Right lobe of liver (tissue), 6 donors: ENCODE measurements around the gene ILF2. TPM values are rescaled to one million over a fixed set of nuclear protein-coding genes. Genes with fewer than 3 reads are reported as not detected.

Source experiments
- ATAC-seq, 4 donors: fragments of 200-7000 bp; cut with Tn5 transposase; one replicate each; pipeline ENCODE4 v1.9.1; 2020; ENCODE audit warnings: mild to moderate bottlenecking in 4 of 4, moderate library complexity in 4 of 4
- DNase-seq, 3 donors: peaks; one replicate each; pipeline ENCODE4 v3.0.0-alpha.2; 2020
- H3K27ac ChIP-seq, 3 donors: fragments of 200-600 bp; one replicate each; pipeline ENCODE4 v1.8.0; 2022
- H3K27me3 ChIP-seq, 2 donors: fragments of 200-600 bp; one replicate each; pipeline ENCODE4 v1.8.0; 2022
- H3K36me3 ChIP-seq, 4 donors: fragments of 200-600 bp; sonication (generic) in 1 of 4; one replicate each; pipeline versions ENCODE4 v1.5.1 to v1.8.0; 2017 to 2022; ENCODE audit warnings: control low read depth in 1 of 4
- H3K4me1 ChIP-seq, 4 donors: fragments of 200-600 bp; sonication (generic) in 1 of 4; one replicate each; pipeline versions ENCODE4 v1.5.1 to v1.8.0; 2017 to 2022; ENCODE audit warnings: control low read depth in 1 of 4
- H3K4me3 ChIP-seq, 3 donors: fragments of 200-600 bp; one replicate each; pipeline ENCODE4 v1.8.0; 2022
- H3K9me3 ChIP-seq, 4 donors: fragments of 200-600 bp; sonication (generic) in 1 of 4; one replicate each; pipeline versions ENCODE4 v1.5.1 to v1.8.0; 2017 to 2022; ENCODE audit warnings: control low read depth in 1 of 4
- POLR2A ChIP-seq: fragments of 450-650 bp; IDR thresholded peaks from one replicate; pipeline ENCODE4 v1.6.1; 2017; ENCODE audit warnings: antibody characterized with exemption, mild to moderate bottlenecking
- WGBS: methylation state at CpG from one replicate; pipeline ENCODE4 v1.1.6; 2018; ENCODE audit warnings: low coverage, low lambda C conversion rate; ENCODE audit not compliant: insufficient coverage; ENCODE audit errors: missing lambda C conversion rate; 5-methylcytosine and 5-hydroxymethylcytosine counted together
- intact Hi-C, 2 donors: fragments of 100-400 bp; cut with DNase I; formaldehyde crosslinking; loops; one replicate each; pipeline versions ENCODE4 v1.11.2 to v1.14.1; 2022
- total RNA-seq, 6 experiments: library from RNA; depleted of rRNA in 2 of 6; stranded (reverse); fragments of >200 nt in 2 of 6; fragmentation: NEBNext Ultra II Directional in 3 of 6; extraction: Animal tissue kit (Norgen Biotek cat#: 25700) in 3 of 6; gene quantifications; one replicate each; pipeline versions ENCODE4 v1.1.0 to v1.2.4, GENCODE V29; 2016 to 2023
- TF ChIP-seq, protein P1 (sequence below), 4 donors: fragments of 200-600 bp in 3 of 4; fragments of 450-650 bp in 1 of 4; IDR thresholded peaks; one replicate each; pipeline versions ENCODE4 v1.5.1 to v1.8.0; 2016 to 2022; ENCODE audit warnings: antibody characterized with exemption in 4 of 4, mild to moderate bottlenecking in 2 of 4
- donor health status: DM: no; HTN: yes; CAD: no.
- donor health status: DM: no; HTN: no; CAD: no.
- donor health status: DM: no; HTN: no; CAD: no.
- donor health status: DM: no; HTN: yes; CAD: no.
- donor health status: DM: no; HTN: yes; CAD: no.

ILF2 gene
- total RNA-seq, 6 experiments from 2014 or later: 30.2 to 55.9 (median 38.7) TPM

DNA sequence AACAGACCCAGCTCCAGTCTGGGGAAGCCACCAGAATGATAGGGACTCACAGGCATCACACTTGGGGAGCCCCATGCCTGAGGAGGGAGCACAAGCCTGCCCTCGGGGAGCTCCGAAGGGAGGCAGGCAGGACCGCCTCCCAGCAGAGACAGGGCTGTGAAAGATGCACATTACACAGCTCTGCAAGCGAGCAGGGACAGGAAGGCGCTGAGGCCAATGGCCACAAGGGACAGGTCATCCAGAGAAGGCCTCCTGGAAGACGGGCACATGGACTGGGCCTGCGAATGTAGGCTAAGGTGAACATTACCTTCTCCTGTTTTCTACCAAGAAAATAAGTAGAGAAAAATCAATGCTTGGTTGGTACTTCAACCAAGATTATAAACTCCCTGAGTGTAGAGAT lies 11.9 kb upstream of the ILF2 start:
- Histone ChIP-seq H3K36me3 (no peaks in the 10 kb centered on the region), H3K4me1 (peaks cover 0 to 19% (median 3%) of the 10 kb centered on the region in 4 donors), H3K4me3 (no peak overlapping the region), H3K27ac (no peak overlapping the region), H3K27me3 (peaks cover 0 to 7% of the 10 kb centered on the region in 2 donors), H3K9me3 (no peaks in the 10 kb centered on the region)
- ATAC-seq (no peak), DNase-seq (peak in 1 of 3 donors; percentile 19)
- TF ChIP-seq, protein P1, sequence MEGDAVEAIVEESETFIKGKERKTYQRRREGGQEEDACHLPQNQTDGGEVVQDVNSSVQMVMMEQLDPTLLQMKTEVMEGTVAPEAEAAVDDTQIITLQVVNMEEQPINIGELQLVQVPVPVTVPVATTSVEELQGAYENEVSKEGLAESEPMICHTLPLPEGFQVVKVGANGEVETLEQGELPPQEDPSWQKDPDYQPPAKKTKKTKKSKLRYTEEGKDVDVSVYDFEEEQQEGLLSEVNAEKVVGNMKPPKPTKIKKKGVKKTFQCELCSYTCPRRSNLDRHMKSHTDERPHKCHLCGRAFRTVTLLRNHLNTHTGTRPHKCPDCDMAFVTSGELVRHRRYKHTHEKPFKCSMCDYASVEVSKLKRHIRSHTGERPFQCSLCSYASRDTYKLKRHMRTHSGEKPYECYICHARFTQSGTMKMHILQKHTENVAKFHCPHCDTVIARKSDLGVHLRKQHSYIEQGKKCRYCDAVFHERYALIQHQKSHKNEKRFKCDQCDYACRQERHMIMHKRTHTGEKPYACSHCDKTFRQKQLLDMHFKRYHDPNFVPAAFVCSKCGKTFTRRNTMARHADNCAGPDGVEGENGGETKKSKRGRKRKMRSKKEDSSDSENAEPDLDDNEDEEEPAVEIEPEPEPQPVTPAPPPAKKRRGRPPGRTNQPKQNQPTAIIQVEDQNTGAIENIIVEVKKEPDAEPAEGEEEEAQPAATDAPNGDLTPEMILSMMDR (IDR thresholded peaks at IDR 0.05): no peak
- no peak for TF ChIP-seq POLR2A
- WGBS: 81% methylated on average over 7 of the region's 7 CpGs
- intact Hi-C loops: loop anchor here in 1 of 2 donors (10.0 kb wide), 1 partner anchor 72 kb away; no protein-coding TSS in a partner anchor

DNA sequence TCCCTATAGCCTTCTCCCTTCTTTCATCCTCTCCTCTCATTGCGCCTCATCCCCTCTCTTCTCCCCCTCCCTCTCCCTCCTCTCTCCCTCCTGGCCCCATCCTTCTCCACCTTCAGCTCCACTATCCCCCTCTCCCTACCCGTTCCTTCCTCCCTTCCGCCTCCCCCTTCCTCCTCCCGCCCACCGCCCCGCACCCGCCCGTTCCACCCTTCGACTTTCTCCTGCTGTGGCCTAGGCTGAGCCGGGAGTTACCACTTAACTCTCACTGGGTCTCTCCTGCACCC lies 9.3 kb upstream of the ILF2 start:
- Histone ChIP-seq H3K27ac (no peak overlapping the region), H3K4me1 (peaks cover 0 to 23% (median 3%) of the 10 kb centered on the region in 4 donors), H3K36me3 (no peaks in the 10 kb centered on the region), H3K4me3 (peak overlapping the region in 2 of 3 donors; percentile 44 to 50), H3K9me3 (no peaks in the 10 kb centered on the region), H3K27me3 (peaks cover 0 to 7% of the 10 kb centered on the region in 2 donors)
- WGBS: 18% methylated on average over 10 of the region's 10 CpGs
- TF ChIP-seq, protein P1 (IDR thresholded peaks at IDR 0.05): no peak
- no peak for TF ChIP-seq POLR2A
- intact Hi-C loops: loop anchor here in 1 of 2 donors (10.0 kb wide), 1 partner anchor 75 kb away; no protein-coding TSS in a partner anchor
- ATAC-seq (no peak), DNase-seq (peak in 1 of 3 donors; percentile 12)

DNA sequence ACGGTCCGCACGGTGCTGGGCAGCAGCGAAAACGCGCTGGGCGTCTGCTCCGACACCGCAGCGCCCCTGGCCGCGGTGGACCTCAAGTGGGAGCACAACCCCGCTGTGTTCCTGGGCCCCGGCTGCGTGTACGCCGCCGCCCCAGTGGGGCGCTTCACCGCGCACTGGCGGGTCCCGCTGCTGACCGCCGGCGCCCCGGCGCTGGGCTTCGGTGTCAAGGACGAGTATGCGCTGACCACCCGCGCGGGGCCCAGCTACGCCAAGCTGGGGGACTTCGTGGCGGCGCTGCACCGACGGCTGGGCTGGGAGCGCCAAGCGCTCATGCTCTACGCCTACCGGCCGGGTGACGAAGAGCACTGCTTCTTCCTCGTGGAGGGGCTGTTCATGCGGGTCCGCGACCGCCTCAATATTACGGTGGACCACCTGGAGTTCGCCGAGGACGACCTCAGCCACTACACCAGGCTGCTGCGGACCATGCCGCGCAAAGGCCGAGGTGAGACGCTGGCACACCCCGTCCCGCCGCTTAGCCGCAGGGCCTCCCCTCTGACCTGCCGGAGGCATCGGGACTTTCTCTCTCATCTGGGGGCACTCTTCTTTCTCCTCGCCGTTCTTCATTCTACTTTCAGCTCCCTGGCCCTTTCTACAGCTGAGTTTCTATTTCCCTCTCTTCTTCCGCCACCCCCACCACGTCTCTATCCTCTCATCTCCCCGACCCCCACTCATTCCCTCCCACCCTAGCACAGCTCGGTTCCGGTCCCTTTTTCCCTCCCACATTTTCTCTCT lies 8.7 kb upstream of the ILF2 start:
- intact Hi-C loops: loop anchor here (5.0 to 10.0 kb wide), 4 partner anchors 68 to 305 kb away; partner anchors contain the start of genes RAB13 (in 1 of the 2) and SLC27A3 (in 1 of the 2)
- no peaks in the 10 kb centered on the region for H3K36me3 ChIP-seq
- 11% methylated on average over 9 of the region's 73 CpGs for WGBS
- peak overlapping the region in 2 of 3 donors; percentile 18 to 28 for H3K27ac ChIP-seq
- DNase-seq (peak in 2 of 3 donors; percentile 37 to 58), ATAC-seq (peak; percentile 23 to 32 (median 26))
- peaks cover 0 to 7% of the 10 kb centered on the region in 2 donors for H3K27me3 ChIP-seq
- peak overlapping the region; percentile 44 to 51 (median 50) for H3K4me3 ChIP-seq
- TF ChIP-seq POLR2A: no peak
- TF ChIP-seq, protein P1 (IDR thresholded peaks at IDR 0.05): no peak
- peaks cover 0 to 23% (median 3%) of the 10 kb centered on the region in 4 donors for H3K4me1 ChIP-seq
- no peaks in the 10 kb centered on the region for H3K9me3 ChIP-seq

DNA sequence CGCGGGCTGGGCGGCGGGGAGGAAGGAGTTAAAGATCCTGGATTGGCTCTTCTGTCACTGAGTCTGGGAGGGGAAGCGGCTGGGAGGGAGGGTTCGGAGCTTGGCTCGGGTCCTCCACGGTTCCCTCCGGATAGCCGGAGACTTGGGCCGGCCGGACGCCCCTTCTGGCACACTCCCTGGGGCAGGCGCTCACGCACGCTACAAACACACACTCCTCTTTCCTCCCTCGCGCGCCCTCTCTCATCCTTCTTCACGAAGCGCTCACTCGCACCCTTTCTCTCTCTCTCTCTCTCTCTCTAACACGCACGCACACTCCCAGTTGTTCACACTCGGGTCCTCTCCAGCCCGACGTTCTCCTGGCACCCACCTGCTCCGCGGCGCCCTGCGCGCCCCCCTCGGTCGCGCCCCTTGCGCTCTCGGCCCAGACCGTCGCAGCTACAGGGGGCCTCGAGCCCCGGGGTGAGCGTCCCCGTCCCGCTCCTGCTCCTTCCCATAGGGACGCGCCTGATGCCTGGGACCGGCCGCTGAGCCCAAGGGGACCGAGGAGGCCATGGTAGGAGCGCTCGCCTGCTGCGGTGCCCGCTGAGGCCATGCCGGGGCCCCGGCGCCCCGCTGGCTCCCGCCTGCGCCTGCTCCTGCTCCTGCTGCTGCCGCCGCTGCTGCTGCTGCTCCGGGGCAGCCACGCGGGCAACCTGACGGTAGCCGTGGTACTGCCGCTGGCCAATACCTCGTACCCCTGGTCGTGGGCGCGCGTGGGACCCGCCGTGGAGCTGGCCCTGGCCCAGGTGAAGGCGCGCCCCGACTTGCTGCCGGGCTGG lies 7.9 kb upstream of the ILF2 start, which contains the start of gene NPR1:
Gene NPR1 (plus strand): TSS at position 170 of the 818 bp plus-strand sequence. CDS start 421 bp downstream, at position 591.
- H3K9me3 ChIP-seq: no peaks in the 10 kb centered on the region
- TF ChIP-seq, protein P1 (IDR thresholded peaks at IDR 0.05): no peak
- TF ChIP-seq POLR2A: no peak
- ATAC-seq: peak; percentile 69 to 76 (median 75)
- H3K36me3 ChIP-seq: no peaks in the 10 kb centered on the region
- peak in 2 of 3 donors; percentile 58 to 66 for DNase-seq
- peaks cover 0 to 23% (median 3%) of the 10 kb centered on the region in 4 donors for H3K4me1 ChIP-seq
- intact Hi-C loops: loop anchor here (5.0 to 10.0 kb wide), 3 partner anchors 69 to 306 kb away; partner anchors contain the start of genes RAB13 (in 1 of the 2) and SLC27A3 (in 1 of the 2)
- H3K27me3 ChIP-seq: peaks cover 0 to 7% of the 10 kb centered on the region in 2 donors
- peak within 1 kb of the TSS; percentile 44 to 51 (median 50) for H3K4me3 ChIP-seq
- 0% methylated on average over 18 of the region's 78 CpGs for WGBS
- H3K27ac ChIP-seq: peak within 1 kb of the TSS in 2 of 3 donors; percentile 18 to 28
